Measurements from ENCODE around the gene TLE1.
A peak's percentile ranks its signal among the peaks of the same experiment; 100 is the strongest.
"Not testable (repeated sequence)": the region's sequence is repeated elsewhere in the genome, so short reads cannot be mapped to it uniquely, and the experiment has no call there.

Gene TLE1

DNA sequence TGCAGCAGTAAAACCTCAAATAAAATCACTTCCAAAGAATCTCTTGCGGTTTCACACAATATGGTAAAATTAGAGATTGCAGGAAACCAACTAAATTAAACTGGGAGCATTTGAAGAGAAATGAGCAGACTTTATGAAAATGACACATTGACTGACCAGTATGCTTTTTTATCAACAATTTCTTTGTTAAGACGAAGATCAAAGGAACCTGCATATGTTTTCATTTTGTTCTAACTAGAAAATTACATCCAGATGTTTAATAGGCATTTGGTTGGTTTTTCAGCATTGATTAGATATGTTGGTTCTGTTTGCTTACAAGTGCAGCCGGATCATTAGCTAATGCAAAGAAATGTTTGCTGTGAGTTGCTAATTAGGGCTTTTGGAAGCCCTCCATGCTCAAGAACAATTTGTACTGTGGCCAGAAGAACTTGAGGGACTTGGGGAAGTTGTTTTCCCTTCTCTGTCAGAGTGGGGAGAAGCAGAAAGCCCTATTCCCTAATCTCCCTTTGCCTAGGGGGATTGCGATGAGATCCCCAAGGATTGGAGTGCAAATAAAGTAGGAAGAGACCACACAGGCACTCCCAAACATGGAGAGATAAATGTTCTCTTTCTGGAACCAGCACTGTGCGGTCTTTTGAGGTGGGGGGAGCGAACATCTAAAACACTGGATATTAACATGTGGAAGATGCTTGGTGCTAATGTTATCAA, 4.5 kb upstream of the TLE1 start:
- TF ChIP-seq, protein P1, sequence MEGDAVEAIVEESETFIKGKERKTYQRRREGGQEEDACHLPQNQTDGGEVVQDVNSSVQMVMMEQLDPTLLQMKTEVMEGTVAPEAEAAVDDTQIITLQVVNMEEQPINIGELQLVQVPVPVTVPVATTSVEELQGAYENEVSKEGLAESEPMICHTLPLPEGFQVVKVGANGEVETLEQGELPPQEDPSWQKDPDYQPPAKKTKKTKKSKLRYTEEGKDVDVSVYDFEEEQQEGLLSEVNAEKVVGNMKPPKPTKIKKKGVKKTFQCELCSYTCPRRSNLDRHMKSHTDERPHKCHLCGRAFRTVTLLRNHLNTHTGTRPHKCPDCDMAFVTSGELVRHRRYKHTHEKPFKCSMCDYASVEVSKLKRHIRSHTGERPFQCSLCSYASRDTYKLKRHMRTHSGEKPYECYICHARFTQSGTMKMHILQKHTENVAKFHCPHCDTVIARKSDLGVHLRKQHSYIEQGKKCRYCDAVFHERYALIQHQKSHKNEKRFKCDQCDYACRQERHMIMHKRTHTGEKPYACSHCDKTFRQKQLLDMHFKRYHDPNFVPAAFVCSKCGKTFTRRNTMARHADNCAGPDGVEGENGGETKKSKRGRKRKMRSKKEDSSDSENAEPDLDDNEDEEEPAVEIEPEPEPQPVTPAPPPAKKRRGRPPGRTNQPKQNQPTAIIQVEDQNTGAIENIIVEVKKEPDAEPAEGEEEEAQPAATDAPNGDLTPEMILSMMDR (conservative IDR thresholded peaks at IDR 0.05; ENCODE audit: low read depth, low read length), result no peak
- no peak for DNase-seq (ENCODE audit: low read depth)
- H3K4me3 ChIP-seq (ENCODE audit: low read depth, low read length), result no peak overlapping the region

- TF ChIP-seq, protein P1 (conservative IDR thresholded peaks at IDR 0.05; ENCODE audit: low read depth, low read length), result no peak
- H3K4me3 ChIP-seq (ENCODE audit: low read depth, low read length), result peak overlapping the region; percentile 62
- DNase-seq (ENCODE audit: low read depth), result no peak
Observed at GRCh38 chr9:81690251-81690851, 1.0 kb upstream of the TLE1 start.

GRCh38 chr9:81689093-81689342, 329 bp downstream of the TLE1 start:
- not testable (repeated sequence) for DNase-seq (ENCODE audit: low read depth)
- peak overlapping the region; percentile 75 for H3K4me3 ChIP-seq (ENCODE audit: low read depth, low read length)

- DNase-seq (ENCODE audit: low read depth), result peak; percentile 62
- H3K4me3 ChIP-seq (ENCODE audit: low read depth, low read length), result peak overlapping the region; percentile 75
Observed at GRCh38 chr9:81688262-81689092, 870 bp downstream of the TLE1 start.

GRCh38 chr9:81687521-81688261, 1.7 kb downstream of the TLE1 start:
- TF ChIP-seq, protein P1 (conservative IDR thresholded peaks at IDR 0.05; ENCODE audit: low read depth, low read length), result no peak
- DNase-seq (ENCODE audit: low read depth), result peak; percentile 28
- H3K4me3 ChIP-seq (ENCODE audit: low read depth, low read length), result peak overlapping the region; percentile 75

- DNase-seq (ENCODE audit: low read depth), result peak; percentile 86
- peak overlapping the region; percentile 75 for H3K4me3 ChIP-seq (ENCODE audit: low read depth, low read length)
- TF ChIP-seq, protein P1 (conservative IDR thresholded peaks at IDR 0.05; ENCODE audit: low read depth, low read length), result peak; percentile 57
Observed at GRCh38 chr9:81686614-81687520, 2.5 kb downstream of the TLE1 start.

DNA sequence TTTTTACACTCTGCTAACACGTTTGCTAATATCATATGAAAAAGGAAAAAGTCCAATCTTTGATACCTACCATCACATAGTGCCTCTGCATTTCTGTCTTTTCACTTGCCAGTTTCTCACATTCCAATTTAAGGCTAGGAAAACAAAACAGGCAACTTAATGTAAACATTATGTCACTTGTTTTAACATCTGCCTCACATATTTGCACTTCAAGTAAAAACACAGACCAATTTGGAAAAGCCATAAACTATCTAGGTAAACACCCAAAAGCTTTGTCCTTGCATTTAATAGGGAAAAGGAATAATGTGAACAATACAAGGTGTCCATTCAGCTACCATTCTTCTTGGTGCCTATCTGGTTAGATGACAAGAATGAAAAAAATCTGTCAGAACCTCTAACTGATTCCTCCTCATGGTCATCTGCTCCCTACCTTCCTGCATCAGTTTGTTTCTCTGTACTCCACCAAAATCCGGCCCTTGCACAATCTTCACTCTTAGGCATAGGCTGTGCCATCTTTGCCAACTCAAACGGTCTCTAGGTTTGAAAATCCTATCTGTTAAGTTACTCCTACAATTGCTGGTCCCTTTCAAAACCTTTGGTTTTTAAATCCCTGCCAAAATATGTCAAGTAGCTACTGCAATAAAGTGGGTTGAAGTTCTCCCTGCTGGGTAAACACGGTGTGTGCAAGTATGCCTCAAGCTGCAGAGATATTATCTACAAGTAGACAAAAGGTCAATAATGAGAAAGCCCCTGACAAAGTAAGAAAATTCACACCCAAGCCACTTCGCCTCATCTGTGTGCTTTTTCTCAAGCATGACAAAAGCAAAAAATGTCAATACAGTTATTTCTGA, 3.4 kb downstream of the TLE1 start:
- TF ChIP-seq, protein P1 (conservative IDR thresholded peaks at IDR 0.05; ENCODE audit: low read depth, low read length), result peak; percentile 54
- peak; percentile 84 for DNase-seq (ENCODE audit: low read depth)
- H3K4me3 ChIP-seq (ENCODE audit: low read depth, low read length), result peak overlapping the region; percentile 75
